PC-3 (cell line): ENCODE data around the gene FCAMR. TPM values are rescaled to one million over a fixed set of nuclear protein-coding genes. Genes with fewer than 3 reads are reported as not detected.

Source experiments
- ATAC-seq: fragments of 200-7000 bp; cut with Tn5 transposase; 2 replicates; pipeline ENCODE4 v1.9.1; 2020; ENCODE audit warnings: mild to moderate bottlenecking, moderate library complexity
- BruUV-seq: library from RNA; stranded (reverse); fragments of 400-500 nt; replicated peaks from 2 replicates; lab custom pipeline; 2021; lab: Mats Ljungman, UMichigan
- CTCF ChIA-PET: fragments of 300-600 bp; sonication (Branson Sonifier 250); formaldehyde crosslinking; loops from one replicate; lab custom pipeline; 2022; ENCODE audit warnings: antibody characterized with exemption; lab: Charles Lee
- POLR2A ChIA-PET: fragments of 300-600 bp; sonication (Branson Sonifier 250); formaldehyde crosslinking; loops from one replicate; lab custom pipeline; 2022; ENCODE audit warnings: antibody characterized with exemption; ENCODE audit not compliant: unreplicated experiment; lab: Charles Lee
- DNase-seq: peaks from one replicate; pipeline ENCODE4 v3.0.0-alpha.2; 2015
- H2AFZ ChIP-seq: fragments of 300-600 bp; sonication (generic); 2 replicates; pipeline ENCODE4 v1.6.0; 2016; ENCODE audit warnings: antibody characterized with exemption, low read length
- H3F3A ChIP-seq: fragments of 300-600 bp; sonication (generic); one replicate; pipeline ENCODE4 v1.6.0; 2017; ENCODE audit warnings: antibody characterized with exemption, low read length, control low read depth, mild to moderate bottlenecking; ENCODE audit not compliant: unreplicated experiment
- H3K27ac ChIP-seq: fragments of 300-600 bp; sonication (generic); 2 replicates; pipeline ENCODE4 v1.5.1; 2016; ENCODE audit warnings: mild to moderate bottlenecking, low read length
- H3K27me3 ChIP-seq: fragments of 300-600 bp; sonication (generic); 2 replicates; pipeline ENCODE4 v1.6.1; 2016; ENCODE audit warnings: low read length, mixed read lengths
- H3K36me3 ChIP-seq: fragments of 300-600 bp; sonication (generic); 2 replicates; pipeline ENCODE4 v1.6.1; 2016; ENCODE audit warnings: low read depth, mixed run types, low read length, mixed read lengths
- H3K4me1 ChIP-seq: fragments of 300-600 bp; sonication (generic); 2 replicates; pipeline ENCODE4 v1.5.1; 2016; ENCODE audit warnings: low read length; ENCODE audit not compliant: insufficient read depth
- H3K4me2 ChIP-seq: fragments of 300-600 bp; sonication (generic); 2 replicates; pipeline ENCODE4 v1.6.0; 2016; ENCODE audit warnings: low read length
- H3K4me3 ChIP-seq: fragments of 300-600 bp; sonication (generic); 2 replicates; pipeline ENCODE4 v1.5.1; 2016; ENCODE audit warnings: mild to moderate bottlenecking, low read length, mixed read lengths
- H3K79me2 ChIP-seq: fragments of 300-600 bp; sonication (generic); 2 replicates; pipeline ENCODE4 v1.6.1; 2017; ENCODE audit warnings: low read length, mixed read lengths
- H3K9ac ChIP-seq: fragments of 300-600 bp; sonication (generic); 2 replicates; pipeline ENCODE4 v1.6.0; 2016; ENCODE audit warnings: mild to moderate bottlenecking, low read length
- H3K9me2 ChIP-seq: fragments of 300-600 bp; sonication (generic); replicated peaks from 2 replicates; pipeline ENCODE4 v1.6.1; 2016; ENCODE audit warnings: mixed run types, low read length, mixed read lengths
- H3K9me3 ChIP-seq: fragments of 300-600 bp; sonication (generic); 2 replicates; pipeline ENCODE4 v1.6.1; 2016; ENCODE audit warnings: low read length, mixed read lengths
- H4K20me1 ChIP-seq: fragments of 300-600 bp; sonication (generic); 2 replicates; pipeline ENCODE4 v1.6.1; 2016; ENCODE audit warnings: low read length, mixed read lengths
- EZH2 ChIP-seq: fragments of 300-600 bp; sonication (generic); IDR thresholded peaks from one replicate; pipeline ENCODE4 v1.6.1; 2017; ENCODE audit warnings: antibody characterized with exemption, mild to moderate bottlenecking, low read length; ENCODE audit not compliant: unreplicated experiment
- EZH2phosphoT487 ChIP-seq: fragments of 300-600 bp; sonication (generic); IDR thresholded peaks from 2 replicates; pipeline ENCODE4 v1.6.1; 2018; ENCODE audit warnings: mild to moderate bottlenecking, antibody characterized with exemption, low read length, borderline replicate concordance
- intact Hi-C: fragments of 100-400 bp; cut with micrococcal nuclease; formaldehyde crosslinking; loops from 2 replicates; pipeline ENCODE4 v1.9.0; 2023
- total RNA-seq: library from RNA; depleted of rRNA; stranded (reverse); fragments of >200 nt; gene quantifications from 2 replicates; pipeline ENCODE4 v1.2.3, GENCODE V29; 2014
- TF ChIP-seq, protein P1 (sequence below): fragments of 300-600 bp; sonication (generic); conservative IDR thresholded peaks from 2 replicates; pipeline ENCODE4 v1.5.1; 2017; ENCODE audit warnings: antibody characterized with exemption, low read depth, mild to moderate bottlenecking, low read length

Gene FCAMR
- total RNA-seq, 1 experiment from 2014 or later = not detected

DNA sequence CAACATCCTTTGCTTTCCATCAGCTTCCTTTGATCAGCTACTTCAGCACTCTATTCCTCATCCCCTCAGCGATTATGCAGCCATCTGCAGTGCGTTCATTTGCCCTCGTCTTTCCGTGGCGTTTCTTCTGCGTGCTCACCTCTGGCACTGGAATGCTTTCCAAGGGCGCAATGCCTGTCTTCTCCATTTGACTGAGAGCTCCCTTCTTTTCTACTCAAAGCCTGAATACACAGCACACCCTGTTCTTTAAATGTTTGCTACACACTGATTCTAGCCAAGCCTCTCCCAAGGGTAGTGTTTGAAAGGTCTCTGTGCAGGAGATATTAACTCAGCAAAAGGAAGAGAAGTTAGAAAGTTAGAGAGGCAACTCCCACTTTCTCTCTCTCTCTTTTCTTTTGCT is 39.7 kb upstream of the FCAMR start:
- TF ChIP-seq EZH2 = no peak
- no peak for TF ChIP-seq EZH2phosphoT487
- TF ChIP-seq, protein P1, sequence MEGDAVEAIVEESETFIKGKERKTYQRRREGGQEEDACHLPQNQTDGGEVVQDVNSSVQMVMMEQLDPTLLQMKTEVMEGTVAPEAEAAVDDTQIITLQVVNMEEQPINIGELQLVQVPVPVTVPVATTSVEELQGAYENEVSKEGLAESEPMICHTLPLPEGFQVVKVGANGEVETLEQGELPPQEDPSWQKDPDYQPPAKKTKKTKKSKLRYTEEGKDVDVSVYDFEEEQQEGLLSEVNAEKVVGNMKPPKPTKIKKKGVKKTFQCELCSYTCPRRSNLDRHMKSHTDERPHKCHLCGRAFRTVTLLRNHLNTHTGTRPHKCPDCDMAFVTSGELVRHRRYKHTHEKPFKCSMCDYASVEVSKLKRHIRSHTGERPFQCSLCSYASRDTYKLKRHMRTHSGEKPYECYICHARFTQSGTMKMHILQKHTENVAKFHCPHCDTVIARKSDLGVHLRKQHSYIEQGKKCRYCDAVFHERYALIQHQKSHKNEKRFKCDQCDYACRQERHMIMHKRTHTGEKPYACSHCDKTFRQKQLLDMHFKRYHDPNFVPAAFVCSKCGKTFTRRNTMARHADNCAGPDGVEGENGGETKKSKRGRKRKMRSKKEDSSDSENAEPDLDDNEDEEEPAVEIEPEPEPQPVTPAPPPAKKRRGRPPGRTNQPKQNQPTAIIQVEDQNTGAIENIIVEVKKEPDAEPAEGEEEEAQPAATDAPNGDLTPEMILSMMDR = no peak
- peaks cover 18% of the 10 kb centered on the region for H3F3A ChIP-seq
- CTCF ChIA-PET = no interaction called here
- POLR2A ChIA-PET = interaction anchor here (0.7 kb wide), 1 partner anchor 8 kb away, joined by 5 read pairs; no protein-coding TSS in a partner anchor
- no peaks in the 10 kb centered on the region for H4K20me1 ChIP-seq
- no peak overlapping the region for H3K4me2 ChIP-seq
- H3K27ac ChIP-seq = no peak overlapping the region
- peaks cover 38% of the 10 kb centered on the region for H3K4me1 ChIP-seq
- H3K27me3 ChIP-seq = no peaks in the 10 kb centered on the region
- intact Hi-C loops = no loop called here
- ATAC-seq = no peak
- peaks cover 6% of the 10 kb centered on the region; the same call in 1 of the 2 replicates for H3K9me3 ChIP-seq
- H3K9ac ChIP-seq = no peak overlapping the region
- H3K79me2 ChIP-seq = no peaks in the 10 kb centered on the region
- H3K9me2 ChIP-seq = no peaks in the 10 kb centered on the region
- DNase-seq = no peak
- H3K4me3 ChIP-seq = no peak overlapping the region
- H2AFZ ChIP-seq = no peak overlapping the region
- no TSS peak for BruUV-seq
- H3K36me3 ChIP-seq = no peaks in the 10 kb centered on the region

DNA sequence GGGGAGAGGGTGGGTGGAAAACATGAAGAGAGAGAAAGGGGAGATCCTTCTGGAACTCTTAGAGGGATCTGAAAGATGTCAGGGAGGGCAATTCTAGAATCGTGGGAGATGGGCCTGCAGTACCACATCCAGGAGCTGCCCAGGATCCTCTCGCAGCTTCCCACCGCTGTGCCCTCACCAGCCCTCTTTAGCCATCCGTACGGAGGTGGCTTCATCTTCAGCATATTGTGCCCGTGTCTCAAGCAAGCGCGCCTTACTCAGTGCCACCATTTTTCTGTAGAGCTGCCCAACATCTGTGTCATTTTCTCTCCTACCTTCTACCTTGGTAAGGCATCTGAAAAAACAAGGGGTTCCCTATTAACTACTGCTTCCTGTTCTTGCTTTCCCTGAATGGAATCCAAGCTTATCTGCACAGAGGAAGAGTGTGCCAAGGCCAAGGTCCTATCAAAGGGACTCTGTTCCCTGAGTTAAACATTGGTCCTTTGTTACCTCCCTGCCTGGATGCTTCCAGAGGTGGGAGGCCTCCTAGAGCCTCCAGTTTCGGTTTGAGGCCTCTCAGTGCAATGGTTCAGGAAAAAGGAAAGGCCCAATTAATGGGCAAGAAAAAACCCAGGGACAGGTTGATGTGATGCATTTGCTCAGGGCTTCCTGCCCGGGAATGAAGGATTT is 39.1 kb upstream of the FCAMR start:
- CTCF ChIA-PET = no interaction called here
- POLR2A ChIA-PET = interaction anchor here (0.7 kb wide), 1 partner anchor 9 kb away, joined by 5 read pairs; no protein-coding TSS in a partner anchor
- DNase-seq (no peak), ATAC-seq (no peak)
- peaks cover 44% of the 10 kb centered on the region for H3K4me1 ChIP-seq
- peaks cover 18% of the 10 kb centered on the region for H3F3A ChIP-seq
- H3K4me2 ChIP-seq = no peak overlapping the region
- H3K9me3 ChIP-seq = peaks cover 6% of the 10 kb centered on the region; the same call in 1 of the 2 replicates
- no peaks in the 10 kb centered on the region for H4K20me1 ChIP-seq
- intact Hi-C loops = no loop called here
- H3K27ac ChIP-seq = 0 out of 2 replicates have a peak overlapping the region, but pooled peaks have one; percentile 92
- no peaks in the 10 kb centered on the region for H3K79me2 ChIP-seq
- H3K4me3 ChIP-seq = no peak overlapping the region
- H3K9me2 ChIP-seq = no peaks in the 10 kb centered on the region
- no TSS peak for BruUV-seq
- H3K9ac ChIP-seq = no peak overlapping the region
- TF ChIP-seq, protein P1 = no peak
- TF ChIP-seq EZH2 = no peak
- TF ChIP-seq EZH2phosphoT487 = no peak
- no peaks in the 10 kb centered on the region for H3K36me3 ChIP-seq
- no peak overlapping the region for H2AFZ ChIP-seq
- H3K27me3 ChIP-seq = no peaks in the 10 kb centered on the region
